ENCODE results near the gene PLEKHO2.

Gene PLEKHO2

GRCh38 chr15:64841060-64841343 lies 713 bp upstream of the PLEKHO2 start:
- no peak for TF ChIP-seq FOXP2 (optimal IDR thresholded peaks at IDR 0.05; ENCODE audit: borderline replicate concordance, extremely low read depth, extremely low read length, insufficient read depth)
- TF ChIP-seq POLR2AphosphoS5 (IDR thresholded peaks at IDR 0.05; ENCODE audit: low read depth, low read length): no peak
- TF ChIP-seq TAF1 (IDR thresholded peaks at IDR 0.05; ENCODE audit: borderline replicate concordance, insufficient read depth, low read length): no peak
- TF ChIP-seq SIN3A (IDR thresholded peaks at IDR 0.05; ENCODE audit: borderline replicate concordance, insufficient read depth, low read length): no peak
- TF ChIP-seq REST (IDR thresholded peaks at IDR 0.05; ENCODE audit: insufficient read depth in 1 of 2, low read depth in 2 of 2, low read length in 2 of 2): no peak

GRCh38 chr15:64842096-64842939 lies 603 bp downstream of the PLEKHO2 start:
- TF ChIP-seq REST (IDR thresholded peaks at IDR 0.05; ENCODE audit: insufficient read depth in 1 of 2, low read depth in 2 of 2, low read length in 2 of 2): no peak
- TF ChIP-seq SIN3A (IDR thresholded peaks at IDR 0.05; ENCODE audit: borderline replicate concordance, insufficient read depth, low read length): no peak
- no peak for TF ChIP-seq TAF1 (IDR thresholded peaks at IDR 0.05; ENCODE audit: borderline replicate concordance, insufficient read depth, low read length)
- no peak for TF ChIP-seq FOXP2 (optimal IDR thresholded peaks at IDR 0.05; ENCODE audit: borderline replicate concordance, extremely low read depth, extremely low read length, insufficient read depth)
- TF ChIP-seq POLR2AphosphoS5 (IDR thresholded peaks at IDR 0.05; ENCODE audit: low read depth, low read length): no peak

GRCh38 chr15:64842986-64843561 lies 1.4 kb downstream of the PLEKHO2 start:
- TF ChIP-seq POLR2AphosphoS5 (IDR thresholded peaks at IDR 0.05; ENCODE audit: low read depth, low read length) (peak; percentile 26; the same call in 1 of the 2 replicates), FOXP2 (optimal IDR thresholded peaks at IDR 0.05; ENCODE audit: borderline replicate concordance, extremely low read depth, extremely low read length, insufficient read depth) (no peak), SIN3A (IDR thresholded peaks at IDR 0.05; ENCODE audit: borderline replicate concordance, insufficient read depth, low read length) (peak; percentile 63; the same call in 1 of the 2 replicates), TAF1 (IDR thresholded peaks at IDR 0.05; ENCODE audit: borderline replicate concordance, insufficient read depth, low read length) (no peak), REST (IDR thresholded peaks at IDR 0.05; ENCODE audit: insufficient read depth in 1 of 2, low read depth in 2 of 2, low read length in 2 of 2) (no peak)

GRCh38 chr15:64843991-64844390 lies 2.3 kb downstream of the PLEKHO2 start:
- TF ChIP-seq FOXP2 (optimal IDR thresholded peaks at IDR 0.05; ENCODE audit: borderline replicate concordance, extremely low read depth, extremely low read length, insufficient read depth): no peak
- TF ChIP-seq REST (IDR thresholded peaks at IDR 0.05; ENCODE audit: insufficient read depth in 1 of 2, low read depth in 2 of 2, low read length in 2 of 2): no peak
- no peak for TF ChIP-seq POLR2AphosphoS5 (IDR thresholded peaks at IDR 0.05; ENCODE audit: low read depth, low read length)
- no peak for TF ChIP-seq SIN3A (IDR thresholded peaks at IDR 0.05; ENCODE audit: borderline replicate concordance, insufficient read depth, low read length)

All from PFSK-1 (cell line).